Fibroblast of mammary gland (primary cell): ENCODE results near the gene STAB1.

Experiments used
- DNase-seq: peaks from one replicate; pipeline ENCODE4 v3.0.0-alpha.2; 2010; ENCODE audit warnings: low read depth
- H3K4me3 ChIP-seq: 2 replicates; pipeline ENCODE4 v1.5.1; 2011; ENCODE audit warnings: low read depth, mild to moderate bottlenecking, low read length, moderate library complexity; ENCODE audit not compliant: control insufficient read depth
- CTCF ChIP-seq: conservative IDR thresholded peaks from 2 replicates; pipeline ENCODE4 v1.5.1; 2011; ENCODE audit warnings: low read depth, low read length, inconsistent platforms; ENCODE audit not compliant: control insufficient read depth, insufficient read depth

Gene STAB1

GRCh38 chr3:52515192-52515591 lies 20.1 kb downstream of the STAB1 start:
- no peak for DNase-seq
- TF ChIP-seq CTCF: no peak
- H3K4me3 ChIP-seq: no peak overlapping the region

GRCh38 chr3:52516509-52517195 lies 21.5 kb downstream of the STAB1 start:
- H3K4me3 ChIP-seq: no peak overlapping the region
- DNase-seq: no peak
- TF ChIP-seq CTCF: no peak

- DNase-seq: no peak
- no peak for TF ChIP-seq CTCF
- no peak overlapping the region for H3K4me3 ChIP-seq
These were observed 22.9 kb downstream of the STAB1 start for GRCh38 chr3:52517796-52518722.

GRCh38 chr3:52518723-52519444 lies 23.7 kb downstream of the STAB1 start:
- TF ChIP-seq CTCF: no peak
- no peak overlapping the region for H3K4me3 ChIP-seq
- DNase-seq: no peak

- DNase-seq: no peak
- TF ChIP-seq CTCF: no peak
- H3K4me3 ChIP-seq: no peak overlapping the region
These were observed 24.5 kb downstream of the STAB1 start for GRCh38 chr3:52519445-52520140.

GRCh38 chr3:52520141-52520667 lies 25.1 kb downstream of the STAB1 start:
- no peak for DNase-seq
- H3K4me3 ChIP-seq: no peak overlapping the region
- TF ChIP-seq CTCF: no peak
